Measurements from ENCODE around the gene ADGRL3. TPM values are rescaled to one million over a fixed set of nuclear protein-coding genes. Genes with fewer than 3 reads are reported as not detected.

ADGRL3 gene
- total RNA-seq, 3 donors from 2014 or later (not counting 1 experiment from before 2014, with no cell fraction given): not detected

DNA sequence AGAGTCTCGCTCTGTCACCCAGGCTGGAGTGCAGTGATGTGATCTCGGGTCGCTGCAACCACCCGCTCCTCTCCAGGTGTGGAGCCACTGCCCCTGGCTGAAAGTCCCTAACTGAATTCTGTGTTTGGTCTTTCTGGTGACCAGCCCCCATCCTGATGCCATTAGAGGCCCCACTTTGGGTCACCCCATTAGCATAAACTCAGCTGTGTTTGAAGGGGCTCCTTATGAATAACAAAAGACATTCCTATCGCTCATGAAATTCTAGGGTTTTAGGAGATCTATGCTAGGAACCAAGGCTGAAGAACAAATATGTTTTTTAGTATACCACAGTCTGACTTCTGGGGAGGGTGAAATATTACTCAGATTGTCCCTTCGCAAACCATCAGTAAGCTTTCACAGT lies 652.9 kb downstream of the ADGRL3 start:
- no peak overlapping the region for H3K4me3 ChIP-seq (ENCODE audit: low read length)
- no peaks in the 10 kb centered on the region for H3K27me3 Mint-ChIP-seq (ENCODE audit: low read depth in 2 of 2)
- H3K36me3 Mint-ChIP-seq: no peaks in the 10 kb centered on the region
- H3K4me3 Mint-ChIP-seq: no peak overlapping the region
- H3K9me3 Mint-ChIP-seq: peaks cover 12 to 23% of the 10 kb centered on the region in 2 donors
- no peak overlapping the region for H3K27ac ChIP-seq (ENCODE audit: low read length)
- no peak for TF ChIP-seq CTCF (IDR thresholded peaks at IDR 0.05)
- no peak overlapping the region for H3K27ac Mint-ChIP-seq
- H3K27me3 ChIP-seq (ENCODE audit: control insufficient read depth, insufficient read depth, low read length): no peaks in the 10 kb centered on the region
- 93% methylated on average over 6 of the region's 6 CpGs for WGBS (ENCODE audit: insufficient coverage)
- H3K9me3 ChIP-seq (ENCODE audit: control insufficient read depth, insufficient read depth, low read length): peaks cover 3% of the 10 kb centered on the region
- DNase-seq (no peak), ATAC-seq (no peak)
- H3K4me1 ChIP-seq (ENCODE audit: control insufficient read depth, insufficient read depth, low read length): no peaks in the 10 kb centered on the region
- H3K36me3 ChIP-seq (ENCODE audit: control insufficient read depth, insufficient read depth, low read length): no peaks in the 10 kb centered on the region
- H3K4me1 Mint-ChIP-seq: no peaks in the 10 kb centered on the region
- intact Hi-C loops (cut with micrococcal nuclease): no loop called here

- ATAC-seq: no peak
- no peaks in the 10 kb centered on the region for H3K36me3 Mint-ChIP-seq
- peaks cover 2% of the 10 kb centered on the region for H3K9me3 ChIP-seq (ENCODE audit: control insufficient read depth, insufficient read depth, low read length)
- H3K27ac ChIP-seq (ENCODE audit: low read length): no peak overlapping the region
- H3K27me3 Mint-ChIP-seq (ENCODE audit: low read depth in 2 of 2): no peaks in the 10 kb centered on the region
- H3K4me1 ChIP-seq (ENCODE audit: control insufficient read depth, insufficient read depth, low read length): no peaks in the 10 kb centered on the region
- 99% methylated on average over 6 of the region's 6 CpGs for WGBS (ENCODE audit: insufficient coverage)
- peaks cover 10 to 17% of the 10 kb centered on the region in 2 donors for H3K9me3 Mint-ChIP-seq
- intact Hi-C loops (cut with micrococcal nuclease): no loop called here
- no peak for TF ChIP-seq CTCF (IDR thresholded peaks at IDR 0.05)
- no peaks in the 10 kb centered on the region for H3K27me3 ChIP-seq (ENCODE audit: control insufficient read depth, insufficient read depth, low read length)
- no peaks in the 10 kb centered on the region for H3K4me1 Mint-ChIP-seq
- no peak overlapping the region for H3K27ac Mint-ChIP-seq
- no peaks in the 10 kb centered on the region for H3K36me3 ChIP-seq (ENCODE audit: control insufficient read depth, insufficient read depth, low read length)
- H3K4me3 Mint-ChIP-seq: no peak overlapping the region
- DNase-seq: no peak
- H3K4me3 ChIP-seq (ENCODE audit: low read length): no peak overlapping the region
Observed at GRCh38 chr4:61860376-61860775, 660.2 kb downstream of the ADGRL3 start.

GRCh38 chr4:61864286-61864685 lies 664.2 kb downstream of the ADGRL3 start:
- Mint-ChIP-seq H3K27me3 (ENCODE audit: low read depth in 2 of 2) (no peaks in the 10 kb centered on the region), H3K36me3 (no peaks in the 10 kb centered on the region), H3K9me3 (peaks cover 6 to 10% of the 10 kb centered on the region in 2 donors), H3K4me3 (no peak overlapping the region), H3K27ac (no peak overlapping the region), H3K4me1 (no peaks in the 10 kb centered on the region)
- no peak for TF ChIP-seq CTCF (IDR thresholded peaks at IDR 0.05)
- Histone ChIP-seq H3K4me1 (ENCODE audit: control insufficient read depth, insufficient read depth, low read length) (no peaks in the 10 kb centered on the region), H3K27ac (ENCODE audit: low read length) (no peak overlapping the region), H3K36me3 (ENCODE audit: control insufficient read depth, insufficient read depth, low read length) (no peaks in the 10 kb centered on the region), H3K27me3 (ENCODE audit: control insufficient read depth, insufficient read depth, low read length) (no peaks in the 10 kb centered on the region), H3K9me3 (ENCODE audit: control insufficient read depth, insufficient read depth, low read length) (peaks cover 2% of the 10 kb centered on the region), H3K4me3 (ENCODE audit: low read length) (no peak overlapping the region)
- intact Hi-C loops (cut with micrococcal nuclease): no loop called here
- ATAC-seq (no peak), DNase-seq (no peak)
- 100% methylated on average over 1 of the region's 1 CpG for WGBS (ENCODE audit: insufficient coverage)

GRCh38 chr4:61866378-61867030 lies 666.4 kb downstream of the ADGRL3 start:
- intact Hi-C loops (cut with micrococcal nuclease): no loop called here
- Mint-ChIP-seq H3K27me3 (ENCODE audit: low read depth in 2 of 2) (no peaks in the 10 kb centered on the region), H3K4me1 (no peaks in the 10 kb centered on the region), H3K9me3 (peaks cover 6 to 9% of the 10 kb centered on the region in 2 donors), H3K27ac (no peak overlapping the region), H3K4me3 (no peak overlapping the region), H3K36me3 (no peaks in the 10 kb centered on the region)
- Histone ChIP-seq H3K9me3 (ENCODE audit: control insufficient read depth, insufficient read depth, low read length) (peaks cover 2% of the 10 kb centered on the region), H3K4me1 (ENCODE audit: control insufficient read depth, insufficient read depth, low read length) (no peaks in the 10 kb centered on the region), H3K4me3 (ENCODE audit: low read length) (no peak overlapping the region), H3K27me3 (ENCODE audit: control insufficient read depth, insufficient read depth, low read length) (no peaks in the 10 kb centered on the region), H3K36me3 (ENCODE audit: control insufficient read depth, insufficient read depth, low read length) (no peaks in the 10 kb centered on the region), H3K27ac (ENCODE audit: low read length) (no peak overlapping the region)
- WGBS (ENCODE audit: insufficient coverage): 83% methylated on average over 2 of the region's 4 CpGs
- TF ChIP-seq CTCF (IDR thresholded peaks at IDR 0.05): no peak
- DNase-seq: no peak
- no peak for ATAC-seq
